Skeletal muscle satellite cell (primary cell): ENCODE data around the gene GAS7.
"Not testable (repeated sequence)": the region's sequence is repeated elsewhere in the genome, so short reads cannot be mapped to it uniquely, and the experiment has no call there.

ENCODE experiments used
- H3K27me3 ChIP-seq: 2 replicates; pipeline ENCODE4 v1.7.0; 2013; ENCODE audit warnings: low read length; ENCODE audit not compliant: control insufficient read depth, insufficient read depth
- H3K36me3 ChIP-seq: 2 replicates; pipeline ENCODE4 v1.7.0; 2013; ENCODE audit warnings: mild to moderate bottlenecking, control low read depth, low read length; ENCODE audit not compliant: insufficient read depth
- H3K4me1 ChIP-seq: 2 replicates; pipeline ENCODE4 v1.7.0; 2013; ENCODE audit warnings: low read length; ENCODE audit not compliant: control insufficient read depth, insufficient read depth
- H3K4me2 ChIP-seq: 2 replicates; pipeline ENCODE4 v1.7.0; 2013; ENCODE audit warnings: mild to moderate bottlenecking, low read length
- H3K4me3 ChIP-seq: 2 replicates; pipeline ENCODE4 v1.7.0; 2013; ENCODE audit warnings: low read length
- H3K9ac ChIP-seq: 2 replicates; pipeline ENCODE4 v1.7.0; 2013; ENCODE audit warnings: mild to moderate bottlenecking, low read depth, low read length, moderate library complexity
- H3K9me3 ChIP-seq: replicated peaks from 2 replicates; pipeline ENCODE4 v1.7.0; 2013; ENCODE audit warnings: mild to moderate bottlenecking, control low read depth, low read length

GAS7 gene

GRCh38 chr17:10102817-10103216 is 95.6 kb downstream of the GAS7 start:
- no peak overlapping the region for H3K4me2 ChIP-seq
- H3K9me3 ChIP-seq: no peaks in the 10 kb centered on the region
- no peak overlapping the region for H3K4me3 ChIP-seq
- no peak overlapping the region for H3K9ac ChIP-seq
- H3K36me3 ChIP-seq: no peaks in the 10 kb centered on the region
- no peaks in the 10 kb centered on the region for H3K27me3 ChIP-seq
- no peaks in the 10 kb centered on the region for H3K4me1 ChIP-seq

GRCh38 chr17:10099051-10099571 is 99.3 kb downstream of the GAS7 start:
- Histone ChIP-seq H3K9ac (no peak overlapping the region), H3K9me3 (no peaks in the 10 kb centered on the region), H3K4me1 (no peaks in the 10 kb centered on the region), H3K4me3 (no peak overlapping the region), H3K4me2 (no peak overlapping the region), H3K36me3 (no peaks in the 10 kb centered on the region), H3K27me3 (no peaks in the 10 kb centered on the region)

GRCh38 chr17:10096596-10096995 is 101.8 kb downstream of the GAS7 start:
- Histone ChIP-seq H3K36me3 (no peaks in the 10 kb centered on the region), H3K4me2 (no peak overlapping the region), H3K9ac (no peak overlapping the region), H3K4me3 (no peak overlapping the region), H3K4me1 (no peaks in the 10 kb centered on the region), H3K27me3 (no peaks in the 10 kb centered on the region), H3K9me3 (peaks cover 6% of the 10 kb centered on the region)

- not testable (repeated sequence) for H3K4me1 ChIP-seq, H3K36me3 ChIP-seq, H3K4me2 ChIP-seq, H3K27me3 ChIP-seq, H3K9ac ChIP-seq, H3K4me3 ChIP-seq, H3K9me3 ChIP-seq
Observed at GRCh38 chr17:10095295-10095694, 103.1 kb downstream of the GAS7 start.

- Histone ChIP-seq H3K4me2 (no peak overlapping the region), H3K4me1 (no peaks in the 10 kb centered on the region), H3K4me3 (no peak overlapping the region)
Observed at GRCh38 chr17:10094797-10095196, 103.6 kb downstream of the GAS7 start.

GRCh38 chr17:10092595-10092994 is 105.8 kb downstream of the GAS7 start:
- Histone ChIP-seq H3K36me3 (no peaks in the 10 kb centered on the region), H3K27me3 (no peaks in the 10 kb centered on the region), H3K4me3 (no peak overlapping the region), H3K9me3 (peaks cover 6% of the 10 kb centered on the region), H3K4me2 (no peak overlapping the region), H3K9ac (no peak overlapping the region), H3K4me1 (no peaks in the 10 kb centered on the region)

More at GRCh38 chr17:10094797-10095196, 103.6 kb downstream of the GAS7 start:
- no peak overlapping the region for H3K9ac ChIP-seq
- no peaks in the 10 kb centered on the region for H3K27me3 ChIP-seq
- peaks cover 6% of the 10 kb centered on the region for H3K9me3 ChIP-seq
- H3K36me3 ChIP-seq: no peaks in the 10 kb centered on the region

- Histone ChIP-seq H3K4me3 (no peak overlapping the region), H3K9ac (no peak overlapping the region), H3K9me3 (peaks cover 6% of the 10 kb centered on the region), H3K36me3 (no peaks in the 10 kb centered on the region), H3K4me2 (no peak overlapping the region), H3K4me1 (no peaks in the 10 kb centered on the region), H3K27me3 (no peaks in the 10 kb centered on the region)
Observed at GRCh38 chr17:10091046-10091445, 107.4 kb downstream of the GAS7 start.

GRCh38 chr17:10089196-10089804 is 109.1 kb downstream of the GAS7 start:
- no peak overlapping the region for H3K4me2 ChIP-seq
- peaks cover 6% of the 10 kb centered on the region for H3K9me3 ChIP-seq
- H3K36me3 ChIP-seq: no peaks in the 10 kb centered on the region
- H3K4me1 ChIP-seq: no peaks in the 10 kb centered on the region
- H3K9ac ChIP-seq: no peak overlapping the region
- no peaks in the 10 kb centered on the region for H3K27me3 ChIP-seq
- no peak overlapping the region for H3K4me3 ChIP-seq

GRCh38 chr17:10088444-10088843 is 110.0 kb downstream of the GAS7 start:
- Histone ChIP-seq H3K27me3 (no peaks in the 10 kb centered on the region), H3K4me2 (no peak overlapping the region), H3K4me1 (no peaks in the 10 kb centered on the region), H3K4me3 (no peak overlapping the region), H3K9ac (no peak overlapping the region), H3K9me3 (peaks cover 6% of the 10 kb centered on the region), H3K36me3 (no peaks in the 10 kb centered on the region)

GRCh38 chr17:10087355-10087754 is 111.1 kb downstream of the GAS7 start:
- no peak overlapping the region for H3K4me3 ChIP-seq
- no peaks in the 10 kb centered on the region for H3K27me3 ChIP-seq
- peaks cover under 1% of the 10 kb centered on the region for H3K9me3 ChIP-seq
- no peaks in the 10 kb centered on the region for H3K4me1 ChIP-seq
- H3K36me3 ChIP-seq: no peaks in the 10 kb centered on the region
- no peak overlapping the region for H3K4me2 ChIP-seq
- H3K9ac ChIP-seq: no peak overlapping the region

- Histone ChIP-seq H3K27me3 (no peaks in the 10 kb centered on the region), H3K36me3 (no peaks in the 10 kb centered on the region), H3K4me2 (no peak overlapping the region), H3K4me1 (no peaks in the 10 kb centered on the region), H3K4me3 (no peak overlapping the region), H3K9ac (no peak overlapping the region), H3K9me3 (no peaks in the 10 kb centered on the region)
Observed at GRCh38 chr17:10083864-10084263, 114.5 kb downstream of the GAS7 start.

- no peaks in the 10 kb centered on the region for H3K9me3 ChIP-seq
- H3K9ac ChIP-seq: no peak overlapping the region
- no peak overlapping the region for H3K4me3 ChIP-seq
- H3K27me3 ChIP-seq: no peaks in the 10 kb centered on the region
- no peaks in the 10 kb centered on the region for H3K36me3 ChIP-seq
- no peaks in the 10 kb centered on the region for H3K4me1 ChIP-seq
- H3K4me2 ChIP-seq: no peak overlapping the region
Observed at GRCh38 chr17:10082795-10083194, 115.6 kb downstream of the GAS7 start.
